Measurements from ENCODE around the gene NCOA6. TPM values are rescaled to one million over a fixed set of nuclear protein-coding genes. Genes with fewer than 3 reads are reported as not detected.
A peak's percentile ranks its signal among the peaks of the same experiment; 100 is the strongest.

Gene NCOA6
- total RNA-seq, 1 donor from 2014 or later, result 59.5 TPM

- DNase-seq (ENCODE audit: extremely low spot score, unreplicated experiment), result no peak
- Mint-ChIP-seq H3K36me3 (peaks cover 34% of the 10 kb centered on the region), H3K27ac (peak overlapping the region; percentile 45)
Measured at GRCh38 chr20:34772437-34772836, 53.0 kb downstream of the NCOA6 start.

GRCh38 chr20:34771680-34772081 lies 53.8 kb downstream of the NCOA6 start:
- peaks cover 38% of the 10 kb centered on the region for H3K36me3 Mint-ChIP-seq

More at GRCh38 chr20:34772437-34772836, 53.0 kb downstream of the NCOA6 start:
- no peaks in the 10 kb centered on the region for H3K9me3 Mint-ChIP-seq
- TF ChIP-seq CTCF (conservative IDR thresholded peaks at IDR 0.05), result no peak
- H3K4me1 Mint-ChIP-seq (ENCODE audit: unreplicated experiment), result peaks cover 4% of the 10 kb centered on the region
- H3K27me3 Mint-ChIP-seq, result no peaks in the 10 kb centered on the region
- H3K4me3 Mint-ChIP-seq, result no peak overlapping the region

DNA sequence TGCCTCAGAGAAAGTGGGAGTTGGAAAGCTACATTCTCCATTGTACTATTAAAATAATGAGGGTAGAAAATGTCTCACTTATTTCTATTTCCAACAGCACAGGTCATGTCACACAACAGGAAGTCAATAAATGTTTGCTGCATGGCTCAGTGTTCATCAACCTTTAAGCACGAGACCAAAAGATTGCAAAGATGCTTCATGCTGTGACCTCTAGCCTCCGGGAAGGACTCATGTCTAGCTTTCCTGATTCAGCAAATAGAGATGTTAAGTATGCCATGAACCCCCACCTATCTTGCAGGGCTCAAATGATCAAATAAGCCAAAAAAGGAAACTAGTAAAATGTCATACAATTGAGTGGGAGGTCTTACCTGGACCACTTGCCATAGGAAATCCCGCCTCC lies 57.4 kb downstream of the NCOA6 start:
- Mint-ChIP-seq H3K36me3 (peaks cover 44% of the 10 kb centered on the region), H3K4me1 (ENCODE audit: unreplicated experiment) (peaks cover 4% of the 10 kb centered on the region), H3K27ac (no peak overlapping the region), H3K27me3 (no peaks in the 10 kb centered on the region), H3K4me3 (no peak overlapping the region), H3K9me3 (no peaks in the 10 kb centered on the region)
- no peak for DNase-seq (ENCODE audit: extremely low spot score, unreplicated experiment)
- no peak for TF ChIP-seq CTCF (conservative IDR thresholded peaks at IDR 0.05)

More at GRCh38 chr20:34771680-34772081, 53.8 kb downstream of the NCOA6 start:
- Mint-ChIP-seq H3K27ac (peak overlapping the region; percentile 6), H3K27me3 (no peaks in the 10 kb centered on the region), H3K4me3 (no peak overlapping the region), H3K4me1 (ENCODE audit: unreplicated experiment) (peaks cover 4% of the 10 kb centered on the region), H3K9me3 (no peaks in the 10 kb centered on the region)
- no peak for DNase-seq (ENCODE audit: extremely low spot score, unreplicated experiment)
- TF ChIP-seq CTCF (conservative IDR thresholded peaks at IDR 0.05), result no peak

DNA sequence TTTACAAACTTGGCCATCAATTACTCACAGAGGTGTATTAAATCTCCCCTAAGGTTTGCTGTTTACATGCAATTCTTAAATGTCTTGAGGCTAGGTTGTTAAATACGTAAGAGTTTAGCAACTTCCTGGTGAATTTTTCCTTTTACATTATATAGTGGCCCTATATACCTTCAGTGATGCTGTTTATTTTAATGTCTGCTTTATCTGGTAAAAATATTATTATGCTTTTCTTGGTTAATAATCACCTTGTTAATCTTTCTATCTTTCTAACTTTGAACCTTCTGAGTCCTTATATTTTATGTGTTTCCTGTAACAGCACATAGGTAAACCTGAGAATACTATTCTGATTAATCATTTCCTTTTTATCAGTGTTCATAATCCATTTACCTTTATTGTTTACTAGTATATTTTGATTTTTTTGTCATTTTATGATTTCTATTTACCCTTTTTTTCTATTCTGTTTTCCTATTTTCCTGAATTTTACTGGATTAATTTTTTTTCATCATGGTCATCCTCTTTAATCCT lies 63.4 kb downstream of the NCOA6 start:
- no peak for DNase-seq (ENCODE audit: extremely low spot score, unreplicated experiment)
- H3K36me3 Mint-ChIP-seq, result peaks cover 44% of the 10 kb centered on the region
- no peaks in the 10 kb centered on the region for H3K4me1 Mint-ChIP-seq (ENCODE audit: unreplicated experiment)
- H3K9me3 Mint-ChIP-seq, result no peaks in the 10 kb centered on the region
- no peak overlapping the region for H3K4me3 Mint-ChIP-seq
- H3K27ac Mint-ChIP-seq, result no peak overlapping the region
- H3K27me3 Mint-ChIP-seq, result no peaks in the 10 kb centered on the region
- TF ChIP-seq CTCF (conservative IDR thresholded peaks at IDR 0.05), result no peak

GRCh38 chr20:34755367-34755766 lies 70.1 kb downstream of the NCOA6 start:
- no peak for TF ChIP-seq CTCF (conservative IDR thresholded peaks at IDR 0.05)
- no peaks in the 10 kb centered on the region for H3K27me3 Mint-ChIP-seq
- no peaks in the 10 kb centered on the region for H3K9me3 Mint-ChIP-seq
- no peak overlapping the region for H3K27ac Mint-ChIP-seq
- H3K4me1 Mint-ChIP-seq (ENCODE audit: unreplicated experiment), result no peaks in the 10 kb centered on the region
- peaks cover 33% of the 10 kb centered on the region for H3K36me3 Mint-ChIP-seq
- no peak overlapping the region for H3K4me3 Mint-ChIP-seq
- DNase-seq (ENCODE audit: extremely low spot score, unreplicated experiment), result no peak

- Mint-ChIP-seq H3K9me3 (no peaks in the 10 kb centered on the region), H3K4me1 (ENCODE audit: unreplicated experiment) (no peaks in the 10 kb centered on the region), H3K4me3 (no peak overlapping the region), H3K27ac (no peak overlapping the region), H3K27me3 (no peaks in the 10 kb centered on the region), H3K36me3 (peaks cover 33% of the 10 kb centered on the region)
- no peak for TF ChIP-seq CTCF (conservative IDR thresholded peaks at IDR 0.05)
- DNase-seq (ENCODE audit: extremely low spot score, unreplicated experiment), result no peak
Measured at GRCh38 chr20:34754611-34755010, 70.8 kb downstream of the NCOA6 start.

All from type B pancreatic cell (in vitro differentiated cells).